Stimulated activated memory B cell treated with anti-CD40 and anti-IgM and Interleukin-4, amounts not matched to agents 10 μg/mL and 1 μg/mL and 100 μg/mL, for 72 hours (primary cell): ENCODE measurements around the gene DHODH.
"Not testable (repeated sequence)": the region's sequence is repeated elsewhere in the genome, so short reads cannot be mapped to it uniquely, and the experiment has no call there.

ENCODE experiments used
- ATAC-seq: fragments of 150-1000 bp; cut with Tn5 transposase; 2 replicates; pipeline ENCODE4 v1.10.0; 2021
- H3K27ac Mint-ChIP-seq: one replicate; pipeline ENCODE4 v1.8.0; 2022; ENCODE audit warnings: mild to moderate bottlenecking, mixed read lengths
- H3K27me3 Mint-ChIP-seq: one replicate; pipeline ENCODE4 v1.8.0; 2022; ENCODE audit warnings: mixed read lengths
- H3K36me3 Mint-ChIP-seq: one replicate; pipeline ENCODE4 v1.8.0; 2022; ENCODE audit warnings: mixed read lengths
- H3K4me1 Mint-ChIP-seq: one replicate; pipeline ENCODE4 v1.8.0; 2022; ENCODE audit warnings: mixed read lengths
- H3K4me3 Mint-ChIP-seq: one replicate; pipeline ENCODE4 v1.8.0; 2022; ENCODE audit warnings: mild to moderate bottlenecking, moderate library complexity, mixed read lengths
- H3K9me3 Mint-ChIP-seq: one replicate; pipeline ENCODE4 v1.8.0; 2022; ENCODE audit warnings: mixed read lengths

DHODH gene

DNA sequence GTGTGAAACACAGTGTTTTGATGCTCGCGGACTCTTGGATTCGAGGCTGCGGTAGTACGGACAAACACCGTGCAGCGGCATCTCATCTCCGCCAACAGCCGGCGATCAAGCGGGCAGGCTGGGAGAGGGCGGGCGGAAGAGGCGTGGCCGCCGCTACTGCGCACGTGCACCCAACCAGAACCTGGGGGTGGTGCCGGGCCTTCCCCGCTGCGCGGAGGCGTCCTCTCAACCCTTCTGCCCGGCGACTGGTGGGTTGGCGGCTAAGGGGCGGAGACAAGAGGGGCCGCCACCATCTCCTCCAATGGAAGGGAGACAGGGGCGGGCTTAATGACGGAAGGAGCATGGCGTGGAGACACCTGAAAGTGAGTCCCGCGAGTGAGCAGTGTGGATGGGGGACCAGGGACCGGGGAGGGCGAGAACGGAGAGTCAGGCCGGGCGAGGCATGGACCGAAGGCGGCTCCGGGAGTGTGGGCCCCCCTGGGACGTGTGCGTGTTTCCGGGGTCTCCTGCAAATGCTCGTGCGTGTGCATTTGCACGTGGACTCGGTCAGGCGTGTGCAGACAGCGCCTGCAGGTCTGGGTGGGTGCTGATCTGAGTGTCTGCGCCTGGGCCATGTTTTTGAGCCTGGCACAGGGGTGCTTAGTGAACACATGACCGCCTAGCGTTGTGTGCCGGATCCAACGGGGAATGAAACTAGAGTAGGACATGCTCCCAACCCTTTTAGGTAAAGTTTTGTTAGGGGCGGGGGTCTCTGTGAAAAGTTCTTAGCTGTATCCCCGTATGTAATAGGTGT lies at the start of gene DHODH:
DHODH (plus strand) TSS at position 321 of the 793 bp plus-strand sequence; CDS start at position 342, 21 bp downstream.
- Mint-ChIP-seq H3K4me3 (peak within 1 kb of the TSS; percentile 97), H3K36me3 (peaks cover 6% of the 10 kb centered on the region), H3K4me1 (peaks cover 29% of the 10 kb centered on the region), H3K9me3 (no peaks in the 10 kb centered on the region), H3K27me3 (no peaks in the 10 kb centered on the region), H3K27ac (peak within 1 kb of the TSS; percentile 97)
- peak; percentile 100 for ATAC-seq

DNA sequence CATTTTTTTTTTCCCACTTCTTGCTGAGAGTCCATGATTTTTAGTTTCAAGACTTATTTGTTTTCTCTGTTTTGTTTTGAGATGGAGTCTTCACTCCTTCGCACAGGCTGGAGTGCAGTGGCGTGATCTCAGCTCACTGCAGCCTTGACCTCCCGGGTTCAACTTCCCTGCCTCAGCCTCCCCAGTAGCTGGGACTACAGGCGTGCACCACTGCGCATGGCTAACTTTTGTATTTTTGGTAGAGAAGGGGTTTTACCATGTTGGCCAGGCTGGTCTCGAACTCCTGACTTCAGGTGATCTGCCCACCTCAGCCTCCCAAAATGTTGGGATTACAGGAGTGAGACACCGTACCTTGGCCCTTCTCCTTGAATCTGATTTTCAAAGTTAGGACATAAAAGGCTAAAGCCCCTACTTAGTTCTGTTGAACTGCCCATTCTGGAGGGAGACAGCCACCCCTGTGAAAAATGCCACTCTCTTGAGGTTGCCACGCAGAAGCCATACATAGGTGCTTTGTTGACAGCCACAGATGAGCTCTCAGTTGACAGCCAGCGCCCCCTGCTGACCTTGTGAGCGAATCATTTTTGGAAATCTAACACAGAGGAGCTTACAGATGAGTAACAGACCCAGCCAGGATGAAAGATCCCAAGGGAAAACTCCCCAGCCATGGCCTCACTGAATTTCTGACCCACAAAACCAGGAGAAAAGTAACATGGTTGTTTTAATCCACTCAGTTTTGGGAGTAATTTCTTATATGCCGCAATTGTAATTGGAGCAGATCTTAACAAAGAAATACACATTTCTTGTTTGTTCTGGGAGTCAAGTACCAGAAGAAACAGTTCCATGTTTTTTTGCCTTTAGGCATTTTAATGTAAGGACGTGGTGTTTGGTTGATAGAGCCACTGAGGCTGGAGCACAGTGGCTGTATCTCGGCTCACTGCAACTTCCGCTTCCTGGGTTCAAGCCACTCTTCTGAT lies 47.2 kb upstream of the DHODH start:
- Mint-ChIP-seq H3K4me3 (no peak overlapping the region), H3K27ac (no peak overlapping the region), H3K9me3 (no peaks in the 10 kb centered on the region), H3K27me3 (peaks cover 18% of the 10 kb centered on the region), H3K4me1 (peaks cover 30% of the 10 kb centered on the region), H3K36me3 (no peaks in the 10 kb centered on the region)
- ATAC-seq, result peak; percentile 72

DNA sequence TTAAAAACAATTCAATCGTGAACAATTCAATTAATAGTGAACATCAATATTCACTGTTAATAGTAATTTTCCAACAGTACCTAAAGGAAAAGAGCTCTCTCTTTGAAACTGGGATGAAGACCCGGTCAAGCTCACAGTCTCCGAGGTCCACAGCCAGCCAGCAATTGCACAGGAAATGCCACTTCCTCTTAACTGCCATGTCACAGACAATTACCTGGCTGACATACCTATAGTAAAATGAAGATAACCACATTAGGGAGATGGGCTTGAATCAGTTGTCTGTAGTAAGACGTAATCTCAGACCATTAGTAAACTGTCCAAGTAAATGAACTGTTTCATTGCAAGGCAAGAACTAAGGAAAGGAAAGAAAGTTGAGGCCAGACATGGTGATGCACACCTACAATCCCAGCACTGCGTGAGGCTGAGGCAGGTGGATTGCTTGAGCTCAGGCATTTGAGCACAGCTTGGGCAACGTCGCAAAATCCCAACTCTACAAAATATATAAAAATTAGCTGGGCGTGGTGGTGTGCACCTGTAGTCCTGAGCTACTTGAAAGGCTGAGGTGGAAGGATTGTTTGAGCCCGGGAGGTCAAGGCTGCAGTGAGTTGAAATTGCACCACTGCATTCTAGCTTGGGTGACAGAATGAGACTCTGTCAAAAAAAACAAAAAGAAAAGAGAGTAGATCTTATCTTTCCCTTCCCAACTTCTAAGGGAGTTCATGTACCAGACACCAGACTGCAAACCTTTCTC lies 45.2 kb upstream of the DHODH start:
- H3K36me3 Mint-ChIP-seq, result no peaks in the 10 kb centered on the region
- H3K9me3 Mint-ChIP-seq, result no peaks in the 10 kb centered on the region
- H3K27ac Mint-ChIP-seq, result no peak overlapping the region
- peaks cover 18% of the 10 kb centered on the region for H3K27me3 Mint-ChIP-seq
- H3K4me3 Mint-ChIP-seq, result no peak overlapping the region
- H3K4me1 Mint-ChIP-seq, result peaks cover 25% of the 10 kb centered on the region
- no peak for ATAC-seq

DNA sequence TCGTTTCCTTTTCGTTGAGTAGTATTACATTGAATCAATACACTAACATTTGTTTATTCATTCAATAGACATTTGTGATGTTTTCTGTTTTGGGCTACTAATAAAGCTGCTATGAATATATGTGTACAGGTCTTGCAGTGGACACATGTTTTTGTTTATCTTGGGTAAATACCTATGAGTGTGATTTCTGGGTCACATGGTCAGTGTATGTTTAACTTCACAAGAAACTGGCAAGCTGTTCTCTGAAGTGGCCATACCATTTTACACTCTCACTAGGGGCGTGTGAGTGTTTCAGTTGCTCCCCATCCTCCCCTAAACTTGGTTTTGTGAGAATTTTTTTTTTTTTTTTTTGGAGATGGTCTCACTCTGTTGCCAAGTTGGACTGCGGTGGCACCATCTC lies 43.3 kb upstream of the DHODH start:
- Mint-ChIP-seq H3K27ac (no peak overlapping the region), H3K36me3 (no peaks in the 10 kb centered on the region), H3K4me3 (no peak overlapping the region), H3K9me3 (no peaks in the 10 kb centered on the region), H3K4me1 (peaks cover 15% of the 10 kb centered on the region), H3K27me3 (peaks cover 7% of the 10 kb centered on the region)
- no peak for ATAC-seq

DNA sequence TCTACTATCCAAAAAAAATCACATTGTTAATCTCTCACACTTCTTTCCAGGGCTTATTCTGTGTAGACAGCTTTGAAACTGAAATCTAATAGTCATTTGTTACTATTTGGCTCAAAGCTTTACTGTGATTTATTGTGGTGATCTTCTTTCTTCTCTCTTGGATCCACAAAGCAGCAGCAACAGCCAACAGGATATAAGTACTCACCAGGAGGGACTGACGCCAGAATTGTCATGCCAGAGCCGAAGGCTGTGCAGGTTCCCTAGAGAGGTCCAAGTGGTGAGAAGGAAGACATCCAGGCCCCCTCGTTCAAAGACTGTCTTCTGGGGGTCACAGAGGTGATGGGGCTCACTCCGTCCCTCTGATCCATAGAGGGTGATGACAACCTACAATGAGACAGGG lies 41.6 kb upstream of the DHODH start:
- H3K4me1 Mint-ChIP-seq, result peaks cover 6% of the 10 kb centered on the region
- no peak overlapping the region for H3K27ac Mint-ChIP-seq
- H3K27me3 Mint-ChIP-seq, result no peaks in the 10 kb centered on the region
- H3K36me3 Mint-ChIP-seq, result no peaks in the 10 kb centered on the region
- H3K9me3 Mint-ChIP-seq, result no peaks in the 10 kb centered on the region
- no peak for ATAC-seq
- no peak overlapping the region for H3K4me3 Mint-ChIP-seq

DNA sequence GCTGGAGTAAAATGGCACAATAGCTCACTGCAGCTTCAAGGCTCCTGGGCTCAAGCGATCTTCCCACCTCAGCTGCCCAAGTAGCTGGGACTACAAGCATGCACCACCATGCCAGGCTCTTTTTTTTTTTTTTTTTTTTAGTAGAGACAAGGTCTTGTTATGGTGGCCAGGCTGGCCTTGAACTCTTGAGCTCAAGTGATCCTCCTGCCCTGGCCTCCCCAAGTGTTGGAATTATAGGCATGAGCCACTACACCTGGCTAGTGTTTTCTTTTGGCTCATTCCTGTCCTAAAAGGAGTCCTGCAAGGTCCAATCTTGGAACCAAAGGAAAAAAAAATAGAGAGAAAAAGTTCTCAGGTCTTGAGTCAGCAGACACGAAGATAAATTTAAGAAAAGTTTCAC lies 39.2 kb upstream of the DHODH start:
- no peaks in the 10 kb centered on the region for H3K4me1 Mint-ChIP-seq
- H3K36me3 Mint-ChIP-seq, result no peaks in the 10 kb centered on the region
- no peak for ATAC-seq
- no peak overlapping the region for H3K4me3 Mint-ChIP-seq
- no peak overlapping the region for H3K27ac Mint-ChIP-seq
- no peaks in the 10 kb centered on the region for H3K9me3 Mint-ChIP-seq
- H3K27me3 Mint-ChIP-seq, result no peaks in the 10 kb centered on the region

DNA sequence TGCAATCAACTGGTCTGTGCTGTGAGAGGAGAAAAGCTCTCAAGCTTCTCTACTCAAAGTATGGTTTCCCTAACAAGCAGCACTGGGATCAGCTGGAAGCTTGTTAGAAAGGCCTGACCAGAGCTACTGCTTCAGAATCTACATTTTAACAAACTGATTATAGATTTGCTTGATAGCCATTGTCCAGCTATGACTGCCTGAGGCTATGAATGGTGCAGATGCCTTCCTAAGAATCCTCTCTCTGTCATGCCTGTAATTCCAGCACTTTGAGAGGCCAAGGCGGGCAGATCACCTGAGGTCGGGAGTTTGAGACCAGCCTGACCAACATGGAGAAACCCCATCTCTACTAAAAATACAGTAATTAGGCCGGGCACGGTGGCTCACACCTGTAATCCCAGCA lies 37.0 kb upstream of the DHODH start:
- Mint-ChIP-seq H3K27ac (no peak overlapping the region), H3K4me3 (no peak overlapping the region), H3K4me1 (no peaks in the 10 kb centered on the region)

DNA sequence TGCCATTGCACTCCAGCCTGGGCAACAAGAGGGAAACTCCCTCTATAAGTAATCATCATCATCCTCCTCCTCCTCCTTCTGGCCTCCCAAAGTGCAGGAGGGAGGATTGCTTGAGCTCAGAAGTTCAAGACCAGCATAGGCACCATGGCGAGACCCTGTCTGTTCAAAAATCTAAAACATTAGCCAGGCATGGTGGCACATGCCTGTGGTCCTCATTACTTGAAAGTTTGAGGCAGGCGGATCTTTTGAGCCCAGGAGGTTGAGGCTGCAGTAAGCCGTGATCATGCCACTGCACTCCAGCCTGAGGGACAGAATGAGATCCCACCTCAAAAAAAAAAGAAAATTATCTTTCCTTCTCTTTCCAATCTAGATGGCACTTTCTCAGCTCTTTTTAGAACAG lies 36.2 kb upstream of the DHODH start:
- no peaks in the 10 kb centered on the region for H3K9me3 Mint-ChIP-seq
- no peaks in the 10 kb centered on the region for H3K27me3 Mint-ChIP-seq
- H3K4me1 Mint-ChIP-seq, result no peaks in the 10 kb centered on the region
- H3K4me3 Mint-ChIP-seq, result no peak overlapping the region
- no peaks in the 10 kb centered on the region for H3K36me3 Mint-ChIP-seq
- no peak overlapping the region for H3K27ac Mint-ChIP-seq
- no peak for ATAC-seq

More for the DNA sequence above, 37.0 kb upstream of the DHODH start:
- no peak for ATAC-seq
- Mint-ChIP-seq H3K36me3 (no peaks in the 10 kb centered on the region), H3K9me3 (no peaks in the 10 kb centered on the region), H3K27me3 (no peaks in the 10 kb centered on the region)

DNA sequence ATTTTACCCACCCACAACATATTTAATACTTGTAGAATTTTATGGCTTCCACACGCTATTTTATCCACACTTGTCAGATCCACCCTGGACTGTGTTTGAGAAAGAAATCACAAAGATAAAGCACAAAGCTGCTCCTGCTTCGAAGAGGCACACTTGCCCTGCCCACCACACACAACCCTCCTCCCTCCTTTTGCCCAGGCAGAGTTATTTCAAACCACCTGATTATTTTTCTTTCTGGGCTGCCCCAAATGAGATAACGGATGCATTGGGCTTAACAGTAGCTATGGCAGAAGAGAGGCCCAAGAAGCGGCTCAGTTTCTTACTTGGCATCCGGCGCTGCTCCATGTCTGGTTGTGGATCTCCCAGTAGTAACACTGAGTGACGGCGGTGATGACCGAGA lies 35.5 kb upstream of the DHODH start:
- Mint-ChIP-seq H3K4me1 (no peaks in the 10 kb centered on the region), H3K9me3 (no peaks in the 10 kb centered on the region), H3K27me3 (no peaks in the 10 kb centered on the region), H3K4me3 (no peak overlapping the region), H3K36me3 (no peaks in the 10 kb centered on the region), H3K27ac (no peak overlapping the region)
- ATAC-seq, result no peak

DNA sequence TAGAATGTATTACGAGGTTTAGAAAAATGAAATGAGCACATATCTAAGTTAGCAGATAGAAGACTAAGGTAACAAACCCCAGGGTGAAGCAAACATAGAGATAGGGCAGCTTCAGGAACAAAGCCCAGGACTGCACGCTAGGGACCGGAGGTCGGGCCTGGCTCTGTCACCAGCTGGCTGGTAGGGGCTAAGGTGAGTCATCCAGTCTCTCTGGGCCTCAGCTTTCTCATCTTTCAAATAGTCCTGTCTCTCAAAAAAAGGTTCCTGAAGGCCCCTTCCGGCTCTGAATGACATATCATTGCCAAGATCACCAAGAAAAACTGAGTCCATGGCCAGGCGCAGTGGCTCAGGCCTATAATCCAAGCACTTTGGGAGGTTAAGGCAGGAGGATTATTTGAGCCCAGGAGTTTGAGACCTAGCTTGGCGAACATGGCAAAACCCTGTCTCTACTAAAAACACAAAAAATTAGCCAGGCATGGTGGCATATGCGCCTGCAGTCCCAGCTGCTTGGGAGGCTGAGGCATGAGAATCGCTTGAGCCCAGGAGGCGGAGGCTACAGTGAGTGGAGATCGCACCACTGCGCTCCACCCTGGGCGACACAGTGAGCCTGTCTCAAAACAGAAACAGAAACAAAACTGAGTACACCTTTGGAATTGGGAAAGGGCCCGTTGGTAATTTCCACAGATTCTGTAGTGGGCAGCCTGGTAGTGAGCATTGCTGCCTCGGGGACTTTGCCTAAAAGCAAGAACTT lies 34.3 kb upstream of the DHODH start:
- no peak overlapping the region for H3K4me3 Mint-ChIP-seq
- H3K27me3 Mint-ChIP-seq, result no peaks in the 10 kb centered on the region
- H3K27ac Mint-ChIP-seq, result no peak overlapping the region
- H3K9me3 Mint-ChIP-seq, result no peaks in the 10 kb centered on the region
- no peak for ATAC-seq
- H3K4me1 Mint-ChIP-seq, result no peaks in the 10 kb centered on the region
- H3K36me3 Mint-ChIP-seq, result no peaks in the 10 kb centered on the region

DNA sequence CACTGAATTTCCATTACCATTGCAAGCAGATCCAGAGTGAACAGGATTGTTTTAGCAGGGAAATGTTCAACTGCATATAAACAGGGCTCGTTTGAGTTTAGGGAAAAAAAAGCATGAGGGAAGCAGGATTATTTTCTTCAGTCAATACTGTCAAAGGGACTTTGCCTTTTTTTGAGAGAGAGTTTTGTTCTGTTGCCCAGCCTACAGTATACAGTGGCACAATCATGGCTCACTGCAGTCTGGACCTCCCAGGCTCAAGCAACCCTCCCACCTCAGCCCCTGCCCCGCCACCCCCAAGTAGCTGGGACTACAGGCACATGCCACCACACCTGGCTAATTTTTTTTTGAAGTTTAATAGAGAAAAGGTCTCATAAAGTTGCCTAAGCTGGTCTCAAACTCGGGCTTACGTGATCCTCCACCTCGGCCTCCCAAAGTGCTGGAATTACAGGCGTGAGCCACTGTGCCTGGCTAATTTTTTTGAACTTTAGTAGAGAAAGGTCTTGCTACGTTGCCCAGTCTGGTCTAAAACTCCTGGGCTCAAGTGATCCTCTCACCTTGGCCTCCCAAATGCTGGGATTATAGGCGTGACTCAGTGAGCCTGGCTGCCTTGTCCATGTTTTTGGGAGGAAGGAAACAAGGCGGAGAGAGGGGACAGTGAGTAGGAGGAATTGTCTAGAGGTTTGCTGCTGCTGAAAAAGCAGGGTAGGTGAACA lies 23.1 kb upstream of the DHODH start:
- Mint-ChIP-seq H3K27ac (no peak overlapping the region), H3K4me1 (no peaks in the 10 kb centered on the region), H3K4me3 (no peak overlapping the region), H3K27me3 (peaks cover 40% of the 10 kb centered on the region), H3K9me3 (peaks cover 2% of the 10 kb centered on the region), H3K36me3 (no peaks in the 10 kb centered on the region)
- no peak for ATAC-seq

DNA sequence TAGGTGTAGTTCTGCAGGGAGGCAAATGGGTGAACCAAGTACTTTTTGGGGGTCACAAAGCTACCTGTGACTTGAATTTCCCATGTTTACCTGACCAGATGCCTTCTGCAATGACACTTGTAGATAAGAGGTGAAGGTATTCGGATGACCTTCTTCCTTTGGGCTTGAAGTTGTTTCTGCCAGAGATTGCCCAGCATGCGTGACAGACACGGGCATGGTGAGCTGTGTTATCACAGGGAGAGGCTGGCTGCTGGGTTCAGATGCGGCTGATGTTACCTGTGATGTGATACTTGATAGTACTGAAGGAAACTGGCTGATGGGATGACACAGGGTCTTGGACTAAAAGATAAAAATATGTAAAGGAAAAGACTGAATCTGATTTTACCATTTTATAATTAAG lies 22.4 kb upstream of the DHODH start:
- no peaks in the 10 kb centered on the region for H3K9me3 Mint-ChIP-seq
- H3K27ac Mint-ChIP-seq, result no peak overlapping the region
- H3K4me1 Mint-ChIP-seq, result no peaks in the 10 kb centered on the region
- H3K4me3 Mint-ChIP-seq, result no peak overlapping the region
- no peak for ATAC-seq
- no peaks in the 10 kb centered on the region for H3K36me3 Mint-ChIP-seq
- H3K27me3 Mint-ChIP-seq, result peaks cover 32% of the 10 kb centered on the region

DNA sequence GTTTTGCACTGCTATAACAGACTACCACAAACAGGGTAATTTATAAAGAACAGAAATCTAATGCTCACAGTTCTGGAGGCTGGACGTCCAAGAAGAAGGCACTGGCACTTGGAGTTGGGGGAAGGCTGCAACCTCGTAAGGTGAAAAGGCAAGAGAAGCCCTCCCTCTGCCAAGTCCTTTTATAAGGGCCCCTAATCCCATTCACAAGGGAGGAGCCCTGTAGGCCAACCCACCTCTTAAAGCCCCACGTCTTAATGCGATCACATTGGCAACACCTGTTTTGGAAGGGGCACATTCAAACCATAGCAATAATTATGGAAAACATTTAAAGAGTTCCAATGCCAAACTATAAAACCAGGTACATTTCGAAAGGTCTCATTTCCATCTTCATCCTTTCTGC lies 13.5 kb upstream of the DHODH start:
- H3K4me1 Mint-ChIP-seq, result no peaks in the 10 kb centered on the region
- H3K27me3 Mint-ChIP-seq, result peaks cover 23% of the 10 kb centered on the region
- H3K4me3 Mint-ChIP-seq, result no peak overlapping the region
- ATAC-seq, result no peak
- no peak overlapping the region for H3K27ac Mint-ChIP-seq
- H3K36me3 Mint-ChIP-seq, result no peaks in the 10 kb centered on the region
- H3K9me3 Mint-ChIP-seq, result no peaks in the 10 kb centered on the region

DNA sequence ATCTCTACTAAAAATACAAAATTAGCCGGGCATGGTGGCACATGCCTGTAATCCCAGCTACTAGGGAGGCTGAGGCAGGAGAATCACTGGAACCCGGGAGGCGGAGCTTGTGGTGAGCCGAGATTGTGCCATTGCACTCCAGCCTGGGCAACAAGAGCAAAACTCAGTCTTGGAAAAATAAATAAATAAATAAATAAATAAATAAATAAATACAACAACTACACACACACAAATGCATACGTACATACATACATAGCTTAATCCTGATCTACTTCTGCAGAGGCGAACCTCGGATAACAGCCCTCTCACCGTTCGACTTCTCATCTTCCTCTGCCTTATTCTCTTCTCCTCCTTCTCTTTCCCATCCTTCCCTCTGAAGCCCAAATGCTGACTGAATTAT lies 11.0 kb upstream of the DHODH start:
- not testable (repeated sequence) for H3K36me3 Mint-ChIP-seq, ATAC-seq, H3K27ac Mint-ChIP-seq, H3K4me3 Mint-ChIP-seq, H3K4me1 Mint-ChIP-seq, H3K9me3 Mint-ChIP-seq
- peaks cover 32% of the 10 kb centered on the region for H3K27me3 Mint-ChIP-seq
